GM11168 (cell line): ENCODE results near the gene SFSWAP.
"Not testable (repeated sequence)": the region's sequence is repeated elsewhere in the genome, so short reads cannot be mapped to it uniquely, and the experiment has no call there.

Experiments used
- in situ Hi-C: fragments of 300-500 bp; cut with MboI; formaldehyde crosslinking; loops from one replicate; pipeline ENCODE4 v1.12.0; 2022; ENCODE audit warnings: low sequenced_read_pairs; ENCODE audit not compliant: unreplicated experiment

SFSWAP gene

DNA sequence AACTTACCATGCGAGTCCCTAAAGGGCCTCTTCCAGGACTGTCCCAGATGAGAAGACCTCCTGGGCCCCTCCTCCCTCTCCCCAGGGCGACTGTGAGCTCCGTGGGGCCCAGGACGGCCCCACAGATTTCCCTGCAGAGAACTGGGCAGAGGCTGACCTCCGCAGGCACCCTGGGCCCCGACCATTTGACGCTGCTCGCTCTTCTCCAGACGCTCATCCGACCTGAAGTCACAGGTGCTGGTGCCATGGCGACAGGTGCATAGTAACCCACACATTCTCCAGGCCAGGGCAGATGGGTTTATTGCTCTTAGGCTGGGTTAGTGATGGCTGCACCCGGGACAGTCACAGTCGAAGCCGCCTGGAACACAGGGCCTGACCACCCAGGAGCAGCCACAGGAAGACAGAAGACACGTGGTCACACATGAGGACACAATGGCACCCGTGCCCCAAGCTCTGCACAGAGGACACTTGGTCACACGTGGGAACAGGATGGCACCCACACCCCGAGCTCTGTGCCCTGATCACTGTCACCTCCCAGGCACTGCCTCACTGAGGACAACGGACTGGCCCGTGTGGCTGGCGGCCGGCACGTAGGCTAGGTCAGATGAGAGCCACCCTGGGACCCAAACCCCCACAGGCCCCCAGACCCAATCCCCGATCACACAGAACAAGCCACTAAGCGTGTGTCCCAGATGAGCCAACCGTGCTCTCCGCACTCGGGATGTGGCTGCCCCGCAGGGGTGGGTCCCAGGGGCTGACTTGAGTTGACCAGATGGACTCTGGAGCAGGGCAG lies 32.3 kb upstream of the SFSWAP start:
- in situ Hi-C loops: not testable (repeated sequence)

- in situ Hi-C loops: not testable (repeated sequence)
Observed at GRCh38 chr12:131679186-131679585, 31.7 kb upstream of the SFSWAP start.

DNA sequence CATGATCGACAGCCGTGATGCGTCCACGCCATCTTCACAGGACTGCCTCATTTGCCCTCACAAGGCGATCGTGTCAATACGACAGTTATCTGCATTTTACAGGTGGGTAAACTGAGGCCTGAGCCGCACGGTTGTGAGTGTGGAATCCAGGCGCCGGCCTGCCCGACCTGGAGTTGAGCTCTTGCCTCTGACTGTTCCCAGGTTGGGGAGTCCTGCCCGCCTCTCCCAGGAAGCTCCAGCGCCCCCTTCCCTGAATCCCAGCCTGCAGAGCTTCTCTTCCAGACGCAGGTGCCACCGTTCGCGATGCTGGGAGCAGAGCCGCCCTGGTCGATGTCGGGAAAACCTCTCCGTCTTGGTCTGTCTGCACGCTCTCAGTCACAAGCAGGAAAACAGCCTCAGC lies 31.1 kb upstream of the SFSWAP start:
- in situ Hi-C loops: not testable (repeated sequence)

- in situ Hi-C loops: not testable (repeated sequence)
Observed at GRCh38 chr12:131680392-131681256, 30.3 kb upstream of the SFSWAP start.

DNA sequence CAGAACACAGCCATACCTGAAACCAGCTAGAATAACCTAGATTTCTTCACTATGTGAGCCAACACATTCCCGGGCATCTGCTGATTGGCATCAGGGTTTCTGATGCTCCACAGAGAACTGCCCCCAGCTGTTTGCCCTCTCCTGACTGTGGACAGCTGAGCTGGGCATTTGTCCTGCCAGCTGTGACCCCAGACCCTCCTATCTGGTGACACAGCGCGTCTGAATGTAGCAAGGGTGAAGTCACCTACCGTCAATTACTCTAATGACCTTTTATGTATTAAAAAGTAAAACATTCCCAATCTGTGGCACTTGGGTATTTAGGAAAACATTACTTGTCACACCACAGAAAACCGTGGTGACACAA lies 29.7 kb upstream of the SFSWAP start:
- in situ Hi-C loops: no loop called here

- in situ Hi-C loops: not testable (repeated sequence)
Observed at GRCh38 chr12:131681746-131682509, 29.0 kb upstream of the SFSWAP start.

- in situ Hi-C loops: no loop called here
Observed at GRCh38 chr12:131682510-131682895, 28.4 kb upstream of the SFSWAP start.

GRCh38 chr12:131683266-131684014 lies 27.4 kb upstream of the SFSWAP start:
- in situ Hi-C loops: no loop called here

DNA sequence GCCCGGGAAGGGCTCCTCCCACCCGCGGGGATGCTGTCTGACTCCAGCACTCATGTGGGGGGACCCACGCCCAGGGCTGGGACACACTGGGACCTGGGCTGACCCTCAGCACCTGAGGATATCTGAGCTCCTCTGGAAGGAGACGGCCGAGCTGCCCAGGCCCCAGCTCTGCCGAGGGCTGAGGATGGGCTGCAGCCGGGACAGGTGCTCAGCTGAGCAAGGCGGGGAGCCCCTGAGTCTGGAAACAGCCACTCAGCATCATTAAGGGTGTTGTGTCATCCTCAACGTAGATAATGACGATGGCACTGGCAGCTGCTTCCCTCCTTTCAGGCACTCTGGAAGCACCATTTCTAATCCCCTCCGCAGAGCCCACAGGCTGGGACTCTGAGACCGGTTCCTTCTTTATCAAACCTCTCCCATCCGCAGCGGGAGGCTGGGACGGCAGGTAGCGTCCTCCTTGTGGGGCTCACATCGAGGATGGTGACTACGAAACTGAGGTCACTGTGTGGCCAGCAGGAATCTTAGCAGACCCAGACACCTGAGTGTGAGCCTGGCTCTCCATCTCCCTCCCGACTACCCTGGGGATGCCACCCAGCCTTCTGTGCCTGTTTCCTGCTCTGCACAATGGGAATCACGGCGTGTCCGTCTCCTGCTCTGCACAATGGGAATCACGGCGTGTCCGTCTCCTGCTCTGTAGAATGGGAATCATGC lies 26.7 kb upstream of the SFSWAP start:
- in situ Hi-C loops: no loop called here

DNA sequence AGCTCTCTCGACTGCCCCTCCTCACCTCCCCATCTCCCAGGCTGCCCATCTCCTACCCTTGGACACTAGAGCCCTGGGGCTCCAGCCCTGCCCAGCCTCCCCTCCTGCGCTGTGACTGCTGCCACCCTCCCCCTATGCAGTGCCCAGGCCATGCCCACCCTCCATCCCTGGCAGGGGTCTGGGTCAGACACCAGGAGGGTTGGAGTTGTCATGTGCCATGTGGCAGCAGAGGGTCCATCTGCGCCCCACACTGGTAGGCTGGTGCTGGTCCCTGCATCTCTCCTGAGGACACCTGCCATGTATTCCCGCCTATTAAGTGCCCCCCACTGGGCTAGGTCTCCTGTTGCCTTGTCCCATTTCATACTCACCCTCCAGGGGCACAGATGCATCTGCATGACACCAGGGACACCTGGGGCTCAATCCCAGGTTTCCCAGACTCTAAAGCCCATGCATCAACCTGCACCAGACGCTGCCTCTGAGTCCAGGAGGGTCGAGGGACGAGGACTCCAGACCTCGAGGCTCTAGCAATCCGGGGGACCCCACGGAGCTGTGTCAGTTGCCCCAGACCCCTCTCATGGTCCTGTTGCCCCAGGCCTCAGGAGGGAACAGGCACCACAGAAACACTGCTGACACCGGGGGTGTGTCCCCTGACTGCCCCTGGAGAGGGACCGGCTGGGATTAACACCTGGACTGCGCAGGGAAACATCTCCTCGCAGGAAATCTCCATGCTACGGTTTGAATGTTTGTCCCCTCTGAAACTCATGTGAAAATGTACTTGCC lies 23.4 kb upstream of the SFSWAP start:
- in situ Hi-C loops: no loop called here

- in situ Hi-C loops: no loop called here
Observed at GRCh38 chr12:131688131-131688844, 22.6 kb upstream of the SFSWAP start.

DNA sequence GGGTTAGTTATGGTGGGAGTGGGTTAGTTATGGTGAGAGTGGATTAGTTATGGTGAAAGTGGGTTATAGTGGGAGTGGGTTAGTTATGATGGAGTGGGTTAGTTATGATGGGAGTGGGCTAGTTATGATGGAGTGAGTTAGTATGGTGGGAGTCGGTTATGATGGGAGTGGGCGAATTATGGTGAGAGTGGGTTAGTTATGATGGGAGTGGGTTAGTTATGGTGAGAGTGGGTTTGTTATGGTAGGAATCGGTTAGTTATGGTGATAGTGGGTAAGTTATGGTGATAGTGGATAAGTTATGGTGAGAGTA lies 22.1 kb upstream of the SFSWAP start:
- in situ Hi-C loops: no loop called here

DNA sequence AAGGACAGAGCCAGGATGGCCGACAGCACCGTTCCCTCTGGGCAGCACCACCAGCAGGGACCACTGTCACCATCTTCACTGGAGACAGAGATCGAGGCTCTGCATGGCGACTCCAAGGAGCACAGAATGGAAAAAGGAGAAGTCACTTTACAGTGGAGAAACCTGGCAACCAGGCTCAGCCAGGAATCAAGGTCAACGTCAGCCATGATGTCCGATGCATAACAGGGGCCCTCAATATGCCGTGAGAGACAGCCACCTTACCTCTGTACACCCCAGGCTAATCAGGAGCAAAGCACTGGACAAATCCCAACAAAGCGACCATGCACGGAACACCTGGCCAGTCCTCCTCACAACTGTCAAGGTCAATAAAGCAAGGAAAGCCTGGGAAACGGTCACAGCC lies 20.6 kb upstream of the SFSWAP start:
- in situ Hi-C loops: no loop called here

GRCh38 chr12:131692431-131692830 lies 18.5 kb upstream of the SFSWAP start:
- in situ Hi-C loops: no loop called here

GRCh38 chr12:131693149-131693548 lies 17.7 kb upstream of the SFSWAP start:
- in situ Hi-C loops: no loop called here

- in situ Hi-C loops: no loop called here
Observed at GRCh38 chr12:131694116-131694838, 16.6 kb upstream of the SFSWAP start.

- in situ Hi-C loops: no loop called here
Observed at GRCh38 chr12:131695968-131696367, 14.9 kb upstream of the SFSWAP start.

GRCh38 chr12:131698286-131698685 lies 12.6 kb upstream of the SFSWAP start:
- in situ Hi-C loops: no loop called here
